NK-92 treated with Interleukin-12 subunit alpha and Interleukin-12 subunit beta, amount 100 ng/mL, for 24 hours (cell line): ENCODE data around the gene ACSM2B.
"Not testable (repeated sequence)": the region's sequence is repeated elsewhere in the genome, so short reads cannot be mapped to it uniquely, and the experiment has no call there.

ENCODE experiments used
- DNase-seq: peaks from one replicate; lab custom pipeline; 2025; lab: John Stamatoyannopoulos, UW

The ACSM2B gene, protein sequence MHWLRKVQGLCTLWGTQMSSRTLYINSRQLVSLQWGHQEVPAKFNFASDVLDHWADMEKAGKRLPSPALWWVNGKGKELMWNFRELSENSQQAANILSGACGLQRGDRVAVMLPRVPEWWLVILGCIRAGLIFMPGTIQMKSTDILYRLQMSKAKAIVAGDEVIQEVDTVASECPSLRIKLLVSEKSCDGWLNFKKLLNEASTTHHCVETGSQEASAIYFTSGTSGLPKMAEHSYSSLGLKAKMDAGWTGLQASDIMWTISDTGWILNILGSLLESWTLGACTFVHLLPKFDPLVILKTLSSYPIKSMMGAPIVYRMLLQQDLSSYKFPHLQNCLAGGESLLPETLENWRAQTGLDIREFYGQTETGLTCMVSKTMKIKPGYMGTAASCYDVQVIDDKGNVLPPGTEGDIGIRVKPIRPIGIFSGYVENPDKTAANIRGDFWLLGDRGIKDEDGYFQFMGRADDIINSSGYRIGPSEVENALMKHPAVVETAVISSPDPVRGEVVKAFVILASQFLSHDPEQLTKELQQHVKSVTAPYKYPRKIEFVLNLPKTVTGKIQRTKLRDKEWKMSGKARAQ

DNA sequence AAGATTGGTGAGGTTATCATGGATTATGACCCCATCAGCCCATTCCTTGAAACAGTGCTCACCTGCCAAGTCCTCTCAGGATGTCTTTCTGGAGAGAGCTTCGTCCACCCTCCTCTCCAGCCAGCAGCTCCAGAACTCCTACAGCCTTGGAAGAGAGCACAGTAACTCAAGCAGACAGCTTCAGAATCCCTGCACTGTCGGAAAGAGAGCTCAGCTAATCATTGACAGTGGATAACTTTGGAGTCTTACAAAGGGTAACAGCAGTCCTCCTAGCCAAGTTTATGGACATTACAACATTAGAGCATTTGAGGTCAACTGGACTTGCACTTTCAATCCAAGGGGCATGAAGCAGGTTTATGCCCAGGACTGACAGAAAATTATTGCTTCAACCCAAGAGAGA lies at the start of gene ACSM2B:
ACSM2B (minus strand) TSS at position 223 of the 400 bp plus-strand sequence. CDS start 11,522 bp downstream, outside the sequence.
- not testable (repeated sequence) for DNase-seq

DNA sequence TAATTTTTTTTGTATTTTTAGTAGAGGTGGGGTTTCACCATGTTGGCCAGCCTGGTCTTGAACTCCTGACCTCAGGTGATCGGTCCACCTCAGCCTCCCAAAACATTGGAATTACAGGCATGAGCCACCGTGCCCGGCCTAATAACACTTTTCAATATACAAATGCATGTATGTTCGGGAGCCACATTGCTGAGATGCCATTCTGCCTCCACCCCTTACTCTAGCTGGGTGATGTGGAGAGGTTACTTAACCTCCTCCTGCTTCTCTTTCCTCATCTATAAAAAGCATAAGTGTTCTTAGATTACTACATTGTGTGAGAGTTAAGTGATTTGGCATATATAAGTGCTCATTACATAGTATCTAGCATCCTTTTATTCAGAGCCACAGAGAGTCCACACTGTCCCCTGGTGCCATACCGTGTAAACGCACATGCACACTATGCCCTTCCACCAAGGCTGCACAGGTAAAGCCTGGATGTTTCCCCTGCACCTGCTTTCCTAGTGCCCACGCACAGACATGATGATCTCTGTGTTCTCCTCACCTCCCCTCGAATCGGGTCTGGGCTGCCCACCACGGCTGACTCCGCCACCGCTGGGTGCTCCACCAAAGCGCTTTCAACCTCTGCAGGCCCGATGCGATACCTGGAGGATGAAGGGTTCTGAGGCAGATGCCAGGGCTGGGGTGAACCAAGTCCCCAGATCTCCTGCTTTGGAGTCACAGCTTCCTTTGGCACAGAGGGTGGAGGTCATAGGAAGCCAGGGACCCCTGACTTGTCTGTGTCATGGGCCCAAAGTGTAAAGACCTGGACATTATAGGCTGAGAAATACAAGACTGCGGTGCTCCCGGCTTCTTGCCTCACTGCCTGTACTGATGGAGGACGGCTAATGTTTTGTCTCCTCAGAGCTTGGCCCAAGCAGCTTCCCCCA lies 49.0 kb upstream of the ACSM2B start:
- no peak for DNase-seq

DNA sequence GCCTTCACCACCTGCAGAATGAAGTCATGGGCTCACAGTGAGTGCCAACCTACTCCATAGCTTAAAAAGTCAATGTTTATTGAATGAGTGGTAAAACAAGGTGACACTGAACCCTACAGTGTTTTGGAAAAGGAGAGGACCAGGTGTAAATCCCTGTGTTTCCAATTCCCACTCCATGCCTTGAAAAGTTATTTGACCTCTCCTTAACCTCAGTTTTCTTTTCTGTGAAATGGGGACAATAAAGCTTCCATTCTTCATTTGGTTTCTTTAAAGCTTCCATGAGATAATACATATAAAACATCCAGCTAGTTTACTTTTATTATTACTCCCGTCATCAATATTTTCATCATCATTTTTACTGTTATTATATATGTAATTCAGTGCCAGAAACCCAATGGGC lies 48.0 kb upstream of the ACSM2B start:
- no peak for DNase-seq

DNA sequence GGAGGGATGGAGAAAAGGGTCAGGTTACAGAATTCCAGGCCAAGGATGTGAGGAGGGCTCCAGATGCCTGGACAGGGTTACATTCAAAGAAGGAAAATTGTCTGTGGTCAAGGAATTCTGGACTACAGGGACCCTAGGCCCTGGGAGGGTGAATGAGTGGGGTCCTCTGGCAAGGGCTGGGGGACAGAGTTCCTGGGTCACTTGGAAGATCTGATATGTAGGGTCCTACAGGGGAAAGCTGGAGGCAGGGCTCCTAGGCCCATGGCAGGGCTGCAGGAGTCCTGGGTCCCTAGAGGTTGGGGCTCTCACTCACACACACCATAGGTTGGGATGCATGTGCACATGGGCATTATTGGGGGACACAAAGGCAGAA lies 46.3 kb upstream of the ACSM2B start:
- DNase-seq, result no peak

DNA sequence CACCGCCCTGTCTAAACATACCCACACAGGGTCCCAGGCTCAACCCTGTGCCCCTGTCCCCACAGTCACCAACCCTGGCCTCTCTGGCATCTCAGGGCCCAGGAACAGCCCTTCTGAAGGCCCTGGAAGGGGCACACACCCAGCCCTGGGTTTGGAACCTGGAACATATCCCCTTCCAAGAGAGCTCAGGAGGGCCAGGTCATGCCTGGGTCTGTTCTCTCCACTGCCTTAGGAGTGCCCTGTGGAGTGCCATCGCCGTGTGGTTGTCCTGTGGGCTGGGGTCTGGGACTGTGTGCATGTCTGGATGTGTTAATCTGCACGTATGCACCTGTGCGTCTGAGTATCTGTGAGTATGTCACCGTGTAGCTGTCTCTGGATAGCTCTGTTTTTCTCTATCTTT lies 45.2 kb upstream of the ACSM2B start:
- no peak for DNase-seq

DNA sequence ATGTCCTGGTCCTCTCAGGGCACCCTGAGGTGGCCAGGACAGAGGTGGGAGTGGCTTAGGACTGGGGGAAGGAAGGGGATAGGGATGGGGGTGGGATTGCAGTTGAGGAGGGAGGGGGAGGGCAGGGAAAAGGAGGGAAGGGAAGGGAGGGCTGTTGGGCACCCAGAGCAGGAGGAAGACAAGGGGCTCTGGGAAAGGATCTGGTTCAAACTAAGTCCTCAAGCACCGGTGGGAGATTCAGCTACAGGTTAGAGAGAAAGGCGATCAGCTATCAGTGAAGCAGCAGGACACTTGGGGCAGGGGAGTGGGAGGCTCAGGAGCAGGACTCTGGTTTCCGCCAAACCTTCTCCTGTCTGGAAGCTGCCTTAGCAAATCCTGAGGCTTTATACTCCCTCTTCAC lies 44.6 kb upstream of the ACSM2B start:
- DNase-seq, result no peak

DNA sequence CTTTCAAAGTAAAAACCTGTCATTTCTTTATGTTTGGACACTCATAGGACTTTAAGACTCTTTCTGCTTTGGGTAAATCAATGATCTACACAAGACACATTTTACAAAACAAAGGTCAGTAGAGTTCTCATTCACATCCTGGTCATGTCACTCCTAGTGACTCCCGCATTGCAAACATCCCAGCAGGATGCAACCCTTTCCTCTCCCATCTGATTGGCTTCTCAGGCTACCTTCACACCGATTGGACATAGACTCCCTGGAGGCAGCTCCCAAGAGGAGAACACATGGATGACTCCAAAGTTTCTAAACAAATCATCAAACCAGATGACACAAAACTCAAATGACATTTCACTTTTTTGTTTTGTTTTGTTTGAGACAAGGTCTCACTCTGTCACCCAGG lies 43.8 kb upstream of the ACSM2B start:
- DNase-seq, result no peak

DNA sequence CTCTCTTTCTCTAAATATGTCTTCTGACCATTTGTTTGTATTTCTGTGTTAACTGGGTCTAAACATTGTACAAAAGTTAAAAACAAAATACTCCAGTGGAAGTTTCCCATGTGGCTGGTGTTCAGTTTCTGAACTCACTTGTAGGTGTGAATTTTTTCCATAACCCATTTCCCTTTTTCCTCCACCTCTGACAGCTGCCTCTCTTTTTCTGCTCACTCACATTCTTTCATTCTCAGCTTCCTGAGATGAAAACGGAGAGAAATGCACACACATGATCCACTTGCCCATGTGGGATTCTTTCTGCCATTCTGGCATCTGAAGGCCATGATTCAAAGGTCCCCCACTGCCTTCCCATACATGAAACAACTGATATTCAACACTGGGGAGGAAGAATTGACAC lies 41.1 kb upstream of the ACSM2B start:
- DNase-seq, result no peak

DNA sequence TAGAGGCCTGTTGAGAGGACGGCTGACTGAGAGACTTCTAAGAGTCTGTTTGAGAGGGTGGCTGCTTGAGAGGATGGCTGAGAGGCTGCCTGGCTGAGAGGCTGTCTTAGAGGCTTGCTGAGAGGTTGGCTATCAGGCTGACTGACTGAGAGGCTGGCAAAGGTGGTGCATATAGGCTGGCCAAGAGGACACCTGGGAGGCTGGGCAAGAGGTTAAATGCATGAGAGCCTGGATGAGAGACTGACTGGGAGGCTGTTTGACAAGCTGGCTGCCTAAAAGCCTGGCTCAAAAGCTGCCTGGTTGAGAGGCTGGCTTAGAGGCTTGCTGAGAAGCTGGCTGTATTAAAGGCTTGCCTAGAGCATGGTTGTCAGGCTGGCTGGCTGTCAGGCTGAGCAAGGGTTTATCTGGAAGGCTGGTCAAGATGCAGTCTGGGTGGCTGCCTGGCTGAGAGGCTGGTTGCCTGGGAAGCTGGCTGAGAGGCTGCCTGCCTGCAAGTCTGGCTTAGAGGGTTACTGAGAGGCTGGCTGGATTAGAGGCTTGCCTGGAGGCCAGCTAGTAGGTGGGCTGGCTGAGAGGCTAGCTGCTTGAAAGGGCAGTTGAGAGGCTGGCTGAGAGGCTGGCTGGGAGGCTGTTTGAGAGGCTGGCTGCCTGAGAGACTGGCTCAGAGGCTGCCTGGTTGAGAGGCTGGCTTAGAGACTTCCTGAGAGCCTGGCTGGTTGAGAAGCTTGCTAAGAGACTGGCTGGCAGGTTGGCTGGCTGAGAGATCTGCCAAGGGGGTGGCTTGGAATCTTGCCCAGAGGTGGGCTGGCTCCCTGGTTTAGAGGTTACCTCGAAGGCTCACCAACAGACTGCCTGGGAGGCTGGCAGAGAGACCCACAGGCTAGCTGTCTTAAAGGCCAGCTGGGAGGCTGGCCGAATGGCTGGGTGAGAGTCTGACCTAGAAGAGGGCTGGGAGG lies 38.3 kb upstream of the ACSM2B start:
- DNase-seq, result no peak

DNA sequence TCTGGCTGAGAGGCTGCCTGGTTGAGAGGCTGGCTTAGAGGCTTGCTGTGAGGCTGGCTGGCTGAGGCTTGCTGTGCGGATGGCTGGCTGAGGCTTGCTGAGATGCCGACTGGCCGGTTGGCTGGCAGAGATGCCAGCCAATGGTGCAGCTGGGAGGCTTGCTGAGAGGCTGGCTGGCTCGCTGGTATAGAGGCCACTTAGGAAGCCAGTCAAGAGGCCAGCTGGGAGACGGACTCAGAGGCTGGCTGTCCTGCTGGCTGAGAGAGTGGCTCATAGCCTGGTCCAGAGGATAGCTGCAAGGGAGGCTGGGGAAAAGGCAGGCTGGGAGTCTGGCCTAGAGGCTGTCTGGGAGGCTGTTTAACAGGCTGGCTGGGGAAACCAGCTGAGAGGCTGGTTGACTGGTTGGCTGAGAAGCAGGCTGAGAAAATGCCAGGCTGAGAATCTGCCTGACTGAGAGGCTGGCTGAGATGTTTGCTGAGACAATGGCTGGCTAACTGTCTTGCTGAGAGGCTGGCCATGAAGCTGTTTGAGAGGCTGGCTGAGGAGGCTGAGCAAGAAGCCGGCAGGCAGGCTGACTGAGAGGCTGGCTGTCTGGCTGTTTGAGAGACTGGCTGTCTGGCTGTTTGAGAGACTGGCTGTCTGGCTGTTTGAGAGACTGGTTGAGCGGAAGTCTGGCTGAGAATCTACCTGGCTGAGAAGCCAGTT lies 37.5 kb upstream of the ACSM2B start:
- DNase-seq, result no peak

DNA sequence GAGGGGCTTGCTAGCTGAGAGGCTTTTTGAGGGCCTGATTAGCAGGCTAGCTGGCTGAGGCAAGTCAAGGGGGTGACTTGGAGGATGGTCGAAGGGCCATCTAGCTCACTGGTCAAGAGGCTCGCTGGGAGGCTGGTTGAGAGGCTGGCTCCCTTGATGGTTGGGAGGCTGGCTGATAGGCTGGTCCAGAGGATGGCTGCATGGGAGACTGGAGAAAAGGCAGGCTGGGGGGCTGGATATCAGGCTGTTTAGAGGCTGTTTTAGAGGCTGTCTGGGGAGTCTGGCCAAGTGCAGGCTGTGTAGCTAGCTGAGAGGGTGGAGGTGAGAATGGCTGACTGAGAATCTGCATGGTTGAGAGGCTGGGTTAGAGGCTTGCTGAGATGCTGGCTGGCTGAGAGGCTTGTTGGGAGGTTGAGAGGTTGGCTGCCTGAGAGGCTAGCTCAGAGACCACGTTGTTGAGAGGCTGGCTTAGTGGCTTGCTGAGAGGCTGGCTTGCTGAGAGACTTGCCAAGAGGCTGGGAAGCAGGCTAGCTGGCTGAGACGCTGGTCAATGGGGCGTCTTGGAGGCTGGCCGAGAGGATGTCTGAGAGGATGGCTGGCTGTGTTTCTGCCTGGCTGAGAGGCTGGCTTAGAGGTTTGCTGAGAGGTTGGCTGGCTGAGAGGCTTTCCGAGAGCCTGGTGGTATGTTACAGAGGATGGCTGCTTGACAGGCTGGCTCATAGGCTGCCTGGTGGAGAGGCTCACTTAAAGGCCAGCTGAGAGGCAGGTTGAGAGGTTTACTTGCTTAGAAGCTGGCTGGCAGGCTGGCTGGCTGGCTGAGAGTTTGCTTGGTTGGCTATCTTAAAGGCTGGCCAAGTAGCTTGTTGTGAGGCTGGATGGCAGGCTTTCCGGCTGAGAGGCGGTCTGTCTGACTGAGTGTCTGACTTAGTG lies 36.6 kb upstream of the ACSM2B start:
- DNase-seq, result no peak

DNA sequence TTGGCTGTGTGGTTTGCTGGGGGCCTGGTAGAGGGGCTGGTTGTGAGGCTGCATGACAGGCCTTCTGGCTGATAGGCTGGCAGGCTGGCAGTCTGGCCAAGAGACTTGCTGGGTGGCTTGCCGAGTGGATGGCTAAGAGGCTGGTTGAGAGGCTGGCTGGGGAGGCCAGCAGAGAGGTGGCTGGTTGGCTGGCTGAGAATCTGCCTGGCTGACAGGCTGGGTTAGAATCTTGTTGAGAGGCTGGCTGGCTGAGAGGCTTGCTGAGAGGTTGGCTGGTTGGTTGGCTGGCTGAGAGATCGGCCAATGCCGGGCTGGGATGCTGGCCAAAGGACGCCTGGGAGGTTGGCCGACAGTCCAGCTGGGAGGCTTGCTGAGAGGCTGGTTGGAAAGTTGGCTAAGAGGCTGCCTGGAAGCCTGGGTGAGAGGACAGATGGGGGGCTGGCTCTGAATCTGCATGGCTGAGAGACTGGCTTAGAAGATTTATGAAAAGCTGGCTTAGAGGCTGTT lies 35.9 kb upstream of the ACSM2B start:
- no peak for DNase-seq

DNA sequence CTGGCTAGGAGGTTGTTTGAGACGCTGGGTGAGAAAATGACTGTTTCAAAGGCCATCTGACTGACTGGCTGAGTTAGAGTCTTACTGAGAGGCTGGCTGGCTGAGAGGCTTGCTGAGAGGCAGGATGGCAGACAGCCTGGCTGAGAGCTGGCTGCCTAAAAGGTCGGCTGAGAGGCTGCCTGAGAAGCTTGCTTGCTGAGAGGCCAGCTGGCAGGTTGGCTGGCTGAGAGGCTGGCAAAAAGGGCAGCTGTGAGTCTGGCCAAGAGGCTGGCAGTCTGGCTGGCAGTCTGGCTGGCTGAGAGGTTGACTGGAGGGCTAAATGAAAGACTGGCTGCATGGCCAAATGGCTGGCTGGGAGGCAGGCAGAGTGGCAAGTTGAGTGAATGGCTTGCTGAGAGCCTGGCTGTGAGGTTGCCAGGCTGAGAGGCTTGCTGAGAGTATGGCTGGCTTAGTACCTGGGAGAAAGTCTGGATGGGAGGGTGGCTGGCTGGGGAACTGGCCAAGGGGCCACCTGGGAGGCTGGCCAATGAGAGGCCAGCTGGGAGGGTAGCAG lies 35.3 kb upstream of the ACSM2B start:
- DNase-seq, result no peak

DNA sequence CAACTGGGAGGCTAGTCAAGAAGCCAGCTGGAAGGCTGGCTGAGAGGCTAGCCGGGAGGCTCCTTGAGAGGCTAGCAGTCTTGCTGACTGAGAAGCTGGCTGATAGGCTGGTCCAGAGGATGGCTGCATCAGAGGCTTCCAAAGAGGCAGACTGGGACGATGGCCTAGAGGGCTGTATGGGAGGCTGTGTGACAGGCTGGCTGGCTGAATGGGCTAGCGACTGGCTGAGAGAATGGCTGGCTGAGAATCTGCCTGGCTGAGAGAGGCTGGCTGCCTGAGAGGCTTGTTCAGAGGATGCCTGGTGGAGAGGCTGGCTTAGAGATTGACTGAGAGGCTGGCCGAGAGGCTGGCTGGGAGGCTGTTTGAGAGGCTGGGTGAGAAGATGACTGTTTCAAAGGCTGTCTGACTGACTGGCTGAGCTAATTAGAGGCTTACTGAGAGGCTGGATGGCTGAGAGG lies 34.8 kb upstream of the ACSM2B start:
- DNase-seq, result no peak

DNA sequence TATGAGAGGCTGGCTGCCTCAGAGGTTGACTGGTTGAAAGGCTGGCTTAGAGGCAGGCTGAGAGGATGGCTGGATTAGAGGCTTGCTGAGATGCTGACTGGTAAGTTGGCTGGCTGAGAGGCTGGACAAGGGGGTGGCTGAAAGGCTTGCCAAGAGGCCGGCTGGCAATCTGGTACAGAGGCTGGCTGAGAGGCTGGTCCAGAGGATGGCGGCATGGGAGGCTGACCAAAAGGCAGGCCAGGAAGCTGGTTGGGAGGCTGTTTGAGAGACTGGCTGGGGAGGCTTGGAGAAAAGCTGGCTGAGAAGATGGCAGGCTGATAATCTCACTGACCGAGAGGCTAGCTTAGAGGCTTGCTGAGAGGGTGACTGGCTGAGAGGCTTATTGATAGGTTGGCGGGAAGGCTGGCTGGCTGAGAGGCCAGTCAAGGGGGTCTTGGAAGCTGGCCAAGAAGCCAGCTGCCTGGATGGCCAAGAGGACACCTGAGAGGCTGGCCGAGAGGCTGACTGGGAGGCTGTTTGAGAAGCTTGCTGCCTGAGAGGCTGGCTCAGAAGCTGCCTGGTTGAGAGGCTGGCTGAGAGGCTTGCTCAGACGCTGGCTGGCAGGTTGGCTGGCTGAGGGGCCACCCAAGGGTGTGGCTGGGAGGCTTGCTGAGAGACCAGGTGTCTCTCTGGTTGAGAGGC lies 34.2 kb upstream of the ACSM2B start:
- no peak for DNase-seq

DNA sequence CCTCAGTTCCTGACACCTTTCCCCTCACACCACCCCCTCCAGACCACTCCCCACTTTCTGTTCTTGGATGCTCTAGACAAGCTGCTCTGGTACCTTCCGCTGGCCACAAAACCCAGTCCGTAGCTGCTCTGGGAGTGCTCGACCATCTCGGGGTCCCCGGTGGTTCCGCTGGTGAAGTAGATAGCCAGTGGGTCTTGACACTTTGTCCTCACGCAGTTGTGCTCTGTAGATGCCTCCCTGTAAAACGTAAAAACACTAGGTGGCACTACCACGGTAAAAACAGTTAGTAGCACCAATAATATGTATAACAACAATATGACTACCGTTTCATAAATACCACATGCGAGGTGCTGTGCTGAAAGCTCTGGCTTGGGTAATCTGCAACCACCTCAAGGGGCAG lies 26.0 kb upstream of the ACSM2B start:
- not testable (repeated sequence) for DNase-seq

DNA sequence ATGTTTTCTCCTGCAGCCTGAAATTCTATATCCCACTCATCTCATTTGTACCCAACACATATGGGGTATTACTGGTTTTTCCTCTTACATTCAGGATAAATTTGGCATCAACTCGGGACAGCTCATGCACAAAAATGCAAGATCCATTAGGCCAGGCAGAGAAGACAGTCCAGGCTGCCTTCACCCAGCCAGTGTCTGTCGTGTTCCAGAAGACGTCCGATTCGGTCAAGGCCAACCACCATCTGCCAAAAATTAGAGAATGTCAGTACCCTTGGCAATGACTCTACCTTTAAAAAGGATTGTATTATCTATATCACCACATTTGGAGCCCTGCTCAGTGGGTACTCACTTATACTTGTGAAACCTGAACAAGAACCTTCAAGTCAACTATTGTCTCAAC lies 23.3 kb upstream of the ACSM2B start:
- DNase-seq, result not testable (repeated sequence)

DNA sequence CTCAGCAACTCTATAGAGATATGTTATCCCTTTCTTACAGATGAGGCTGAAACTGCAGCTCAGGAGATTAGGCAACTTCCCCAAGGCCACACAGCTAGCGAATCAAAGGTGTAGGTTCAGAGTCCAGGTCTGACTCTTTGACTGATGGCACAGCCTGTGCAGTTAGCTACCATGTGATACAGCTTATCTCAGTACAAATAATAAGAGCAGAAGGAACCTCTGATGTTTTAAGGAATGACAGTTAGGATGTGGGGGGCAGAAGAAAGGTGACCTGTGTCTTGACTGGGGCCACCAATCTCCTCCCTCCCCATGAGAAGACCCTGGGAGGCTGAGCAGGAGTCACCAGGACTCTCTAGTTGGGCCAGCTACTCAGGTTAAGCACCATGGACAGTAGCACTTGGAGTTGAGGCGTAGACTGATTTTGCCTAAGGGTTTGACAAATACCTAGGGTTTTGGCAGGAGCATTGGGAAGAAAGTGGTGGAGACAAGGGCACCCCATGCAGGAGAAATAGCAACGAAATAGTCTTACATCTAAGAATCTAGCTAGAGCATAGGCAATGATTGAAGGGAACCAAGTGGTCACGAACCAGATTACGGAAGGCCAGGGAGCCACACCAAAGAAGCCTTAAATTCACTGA lies 22.8 kb upstream of the ACSM2B start:
- DNase-seq, result no peak
